LNCAP (cell line): Measurements from ENCODE around the gene AP3B1.

Experiments used
- TF ChIP-seq, protein P1 (sequence below): fragments of 450-650 bp; IDR thresholded peaks from 2 replicates; pipeline ENCODE4 v1.5.1; 2017; ENCODE audit warnings: mild to moderate bottlenecking

AP3B1 gene

DNA sequence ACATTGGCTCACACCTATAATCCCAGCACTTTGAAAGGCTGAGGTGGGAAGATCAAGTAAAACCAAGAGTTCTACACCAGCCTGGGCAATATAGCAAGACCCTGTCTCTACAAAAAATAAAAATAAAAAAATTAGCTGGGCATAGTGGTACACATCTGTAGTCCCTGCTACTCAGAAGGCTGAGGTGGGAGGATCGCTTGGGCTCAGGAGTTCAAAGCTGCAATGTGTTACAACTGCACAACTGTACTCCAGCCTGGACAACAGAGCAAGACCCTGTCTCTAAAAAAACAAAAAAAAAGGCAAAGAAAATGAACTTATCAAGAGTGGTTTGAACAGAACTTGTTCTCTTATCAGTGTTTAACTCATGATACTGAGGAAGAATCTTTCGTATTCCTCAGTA lies 29.3 kb downstream of the AP3B1 start:
- TF ChIP-seq, protein P1, sequence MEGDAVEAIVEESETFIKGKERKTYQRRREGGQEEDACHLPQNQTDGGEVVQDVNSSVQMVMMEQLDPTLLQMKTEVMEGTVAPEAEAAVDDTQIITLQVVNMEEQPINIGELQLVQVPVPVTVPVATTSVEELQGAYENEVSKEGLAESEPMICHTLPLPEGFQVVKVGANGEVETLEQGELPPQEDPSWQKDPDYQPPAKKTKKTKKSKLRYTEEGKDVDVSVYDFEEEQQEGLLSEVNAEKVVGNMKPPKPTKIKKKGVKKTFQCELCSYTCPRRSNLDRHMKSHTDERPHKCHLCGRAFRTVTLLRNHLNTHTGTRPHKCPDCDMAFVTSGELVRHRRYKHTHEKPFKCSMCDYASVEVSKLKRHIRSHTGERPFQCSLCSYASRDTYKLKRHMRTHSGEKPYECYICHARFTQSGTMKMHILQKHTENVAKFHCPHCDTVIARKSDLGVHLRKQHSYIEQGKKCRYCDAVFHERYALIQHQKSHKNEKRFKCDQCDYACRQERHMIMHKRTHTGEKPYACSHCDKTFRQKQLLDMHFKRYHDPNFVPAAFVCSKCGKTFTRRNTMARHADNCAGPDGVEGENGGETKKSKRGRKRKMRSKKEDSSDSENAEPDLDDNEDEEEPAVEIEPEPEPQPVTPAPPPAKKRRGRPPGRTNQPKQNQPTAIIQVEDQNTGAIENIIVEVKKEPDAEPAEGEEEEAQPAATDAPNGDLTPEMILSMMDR, result no peak

DNA sequence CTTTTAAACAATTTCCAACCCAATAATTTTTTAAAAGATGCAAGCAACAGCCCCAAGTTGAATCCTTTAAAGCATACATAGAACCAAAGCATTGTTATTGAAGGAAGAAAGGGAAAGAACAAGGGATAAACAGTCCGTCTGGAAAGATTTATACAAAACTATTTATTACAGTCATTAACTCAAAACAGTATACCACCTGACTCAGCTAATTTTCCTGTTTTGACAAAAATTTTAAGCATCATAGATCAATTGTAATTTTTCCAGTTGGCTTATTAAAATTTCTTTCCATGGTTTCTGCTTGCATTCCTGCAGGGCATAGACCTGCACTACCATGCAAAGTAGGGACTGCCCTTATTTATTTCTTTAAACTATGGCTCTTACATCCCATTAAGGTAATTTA lies 29.9 kb downstream of the AP3B1 start:
- TF ChIP-seq, protein P1, result no peak

DNA sequence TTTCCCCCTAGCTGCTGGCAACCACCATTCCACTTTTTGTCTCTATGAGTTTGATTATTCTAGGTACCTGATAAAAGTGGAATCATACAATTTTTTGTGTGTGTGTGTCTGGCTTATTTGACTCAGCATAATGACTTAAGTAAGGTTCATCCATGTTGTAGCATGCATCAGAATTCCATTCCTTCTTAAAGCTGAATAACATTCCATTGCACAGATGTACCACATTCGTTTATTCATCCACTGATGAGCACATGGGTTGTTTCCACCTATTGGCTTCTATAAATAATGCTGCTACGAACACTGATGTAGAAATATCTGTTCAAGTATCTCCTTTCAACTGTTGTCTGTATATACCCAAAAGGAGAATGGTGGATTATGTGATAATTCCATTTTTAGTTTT lies 33.7 kb downstream of the AP3B1 start:
- TF ChIP-seq, protein P1, result no peak

DNA sequence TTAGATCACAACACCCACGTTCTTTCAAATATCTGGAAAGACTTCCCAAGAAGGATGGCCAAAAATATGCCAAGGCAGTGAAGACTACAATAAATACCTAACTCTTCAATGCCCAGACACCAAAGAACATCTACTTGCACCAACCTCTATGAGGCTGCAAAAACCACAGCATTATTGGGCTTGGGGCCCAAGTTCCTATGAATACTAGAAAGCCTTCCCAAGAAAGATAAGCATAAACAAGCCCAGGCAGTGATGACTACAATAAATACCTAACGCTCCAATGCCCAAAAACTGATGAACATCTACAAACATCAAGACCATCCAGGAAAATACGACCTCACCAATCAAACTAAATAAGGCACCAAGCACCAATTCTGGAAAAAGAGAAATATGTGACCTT lies 41.3 kb downstream of the AP3B1 start:
- TF ChIP-seq, protein P1, result no peak

DNA sequence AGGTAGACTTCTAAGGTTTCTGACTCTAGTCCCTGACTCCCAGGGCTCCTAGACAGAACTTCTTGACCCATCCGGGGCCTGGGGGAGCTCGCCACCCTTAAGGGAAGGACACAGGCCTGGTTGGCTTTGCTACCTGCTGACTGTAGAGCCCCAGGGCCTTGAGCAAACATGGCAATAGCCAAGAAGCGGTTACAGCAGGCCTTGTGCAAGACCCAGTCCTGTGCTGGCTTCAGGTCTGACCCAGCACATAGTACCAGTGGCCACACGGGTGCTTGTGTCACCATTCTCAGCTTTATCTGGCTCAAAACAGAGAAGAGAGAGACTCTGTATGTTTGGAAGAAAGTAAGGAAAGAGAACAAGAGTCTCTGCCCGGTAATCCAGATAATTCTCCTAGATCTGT lies 41.8 kb downstream of the AP3B1 start:
- TF ChIP-seq, protein P1, result no peak

DNA sequence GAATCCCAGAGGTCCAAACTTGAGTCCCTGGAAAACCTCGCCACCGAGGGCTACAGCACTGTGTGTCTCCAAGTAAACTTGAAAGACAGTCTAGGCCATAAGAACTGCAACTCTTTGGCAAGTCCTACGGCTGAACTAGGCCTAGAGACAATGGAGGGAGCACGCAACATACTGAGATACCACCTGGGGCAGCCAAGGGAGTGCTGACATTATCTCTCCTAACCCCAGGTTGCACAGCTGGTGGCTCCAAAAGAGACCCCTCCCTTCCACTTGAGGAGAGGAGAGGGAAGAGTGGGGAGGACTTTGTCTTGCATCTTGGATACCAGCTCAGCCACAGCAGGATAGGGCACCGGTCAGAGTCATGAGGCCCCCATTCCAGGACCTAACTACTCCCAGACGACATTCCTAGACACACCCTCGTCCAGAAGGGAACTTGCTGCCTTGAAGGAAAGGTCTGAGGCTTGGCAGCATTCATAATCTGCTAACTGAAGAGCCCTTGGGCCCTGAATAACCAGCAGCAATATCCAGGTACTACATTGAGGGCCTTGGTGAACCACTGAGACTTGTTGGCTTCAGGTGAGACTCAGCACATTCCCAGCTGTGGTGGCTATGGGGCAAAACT lies 42.7 kb downstream of the AP3B1 start:
- TF ChIP-seq, protein P1, result no peak

DNA sequence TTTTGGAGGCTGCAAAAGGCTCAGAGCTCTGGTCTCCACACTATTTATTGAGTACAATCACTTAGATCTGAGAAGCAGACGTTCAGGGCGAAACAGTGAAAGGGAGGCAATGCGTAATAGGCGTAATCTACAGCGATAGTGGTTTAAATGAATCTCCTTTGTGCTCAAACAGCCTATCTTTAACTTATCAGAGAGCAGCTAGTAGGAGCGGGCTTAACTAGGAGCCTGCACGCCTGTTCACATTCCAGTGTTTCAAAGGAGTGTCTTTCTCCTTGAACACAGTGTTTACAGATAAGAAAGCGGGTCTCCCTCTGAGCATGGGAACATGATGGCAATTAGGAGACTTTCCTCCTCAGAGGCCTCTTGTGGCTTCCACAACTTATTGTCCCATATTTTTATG lies 49.4 kb downstream of the AP3B1 start:
- TF ChIP-seq, protein P1, result no peak

DNA sequence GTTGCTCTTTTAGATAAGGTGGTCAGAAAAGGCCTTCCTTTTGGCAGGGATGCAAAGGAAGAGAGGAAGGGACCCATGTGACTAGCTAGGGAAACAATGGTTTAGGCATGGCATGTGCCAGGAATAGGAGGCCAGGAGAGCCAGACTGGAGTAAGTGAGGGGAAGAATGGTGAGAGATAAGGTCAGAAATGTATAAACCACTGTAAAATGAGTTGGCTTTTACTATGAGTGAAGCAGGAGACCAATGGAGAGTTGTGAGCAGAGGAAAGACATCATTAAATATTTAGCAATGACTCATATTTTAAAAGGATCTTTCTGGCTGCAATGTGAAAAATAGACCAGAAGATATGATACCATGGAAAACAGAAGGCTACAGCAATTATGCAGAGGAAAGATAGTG lies 50.9 kb downstream of the AP3B1 start:
- TF ChIP-seq, protein P1, result no peak
